SK-N-SH (cell line): ENCODE measurements around the gene EXOC6.

Experiments
- ELF1 ChIP-seq: IDR thresholded peaks from 2 replicates; pipeline ENCODE4 v1.4.0; 2012
- EP300 ChIP-seq, 2 experiments: IDR thresholded peaks; 2 replicates each; pipeline versions ENCODE4 v1.4.0 to v1.6.1; 2012; ENCODE audit warnings: borderline replicate concordance in 1 of 2, low read depth in 1 of 2, low read length in 1 of 2
- EZH2phosphoT487 ChIP-seq: fragments of 200-600 bp; sonication (generic); IDR thresholded peaks from 2 replicates; pipeline ENCODE4 v1.6.1; 2017; ENCODE audit warnings: low read depth, mixed run types, mild to moderate bottlenecking, antibody characterized with exemption, moderate library complexity, borderline replicate concordance
- GABPA ChIP-seq: IDR thresholded peaks from 2 replicates; pipeline ENCODE4 v1.4.0; 2012; ENCODE audit warnings: low read depth, mild to moderate bottlenecking
- POLR2AphosphoS5 ChIP-seq: IDR thresholded peaks from 2 replicates; pipeline ENCODE4 v1.6.1; 2012; ENCODE audit warnings: low read depth, low read length
- RAD21 ChIP-seq: IDR thresholded peaks from 2 replicates; pipeline ENCODE4 v1.6.1; 2012; ENCODE audit warnings: mild to moderate bottlenecking, low read length
- REST ChIP-seq: IDR thresholded peaks from 2 replicates; pipeline ENCODE4 v1.6.1; 2012; ENCODE audit warnings: mild to moderate bottlenecking, low read depth, low read length, moderate library complexity
- RFX5 ChIP-seq: IDR thresholded peaks from 2 replicates; pipeline ENCODE4 v1.6.1; 2012; ENCODE audit warnings: mild to moderate bottlenecking, improper control_type of control experiment, low read length
- SIN3A ChIP-seq: IDR thresholded peaks from 2 replicates; pipeline ENCODE4 v1.6.1; 2012; ENCODE audit warnings: low read depth, mild to moderate bottlenecking, low read length, moderate library complexity, borderline replicate concordance
- TAF1 ChIP-seq: IDR thresholded peaks from 2 replicates; pipeline ENCODE4 v1.6.1; 2012; ENCODE audit warnings: low read depth, mild to moderate bottlenecking, low read length, moderate library complexity, borderline replicate concordance
- YY1 ChIP-seq: IDR thresholded peaks from 2 replicates; pipeline ENCODE4 v1.4.0; 2012; ENCODE audit warnings: low read depth, mild to moderate bottlenecking
- TF ChIP-seq, protein P1 (sequence below): fragments of 200-600 bp; sonication (generic); IDR thresholded peaks from 2 replicates; pipeline ENCODE4 v1.6.1; 2017; ENCODE audit warnings: antibody characterized with exemption, mild to moderate bottlenecking, moderate library complexity
- TF ChIP-seq, protein P2 (sequence below): fragments of 150-350 bp; IDR thresholded peaks from 2 replicates; pipeline ENCODE4 v1.6.1; 2017; ENCODE audit warnings: antibody characterized with exemption, low read length, low read depth, borderline replicate concordance
- TF ChIP-seq, protein P3 (sequence below): IDR thresholded peaks from 2 replicates; pipeline ENCODE4; 2012

DNA sequence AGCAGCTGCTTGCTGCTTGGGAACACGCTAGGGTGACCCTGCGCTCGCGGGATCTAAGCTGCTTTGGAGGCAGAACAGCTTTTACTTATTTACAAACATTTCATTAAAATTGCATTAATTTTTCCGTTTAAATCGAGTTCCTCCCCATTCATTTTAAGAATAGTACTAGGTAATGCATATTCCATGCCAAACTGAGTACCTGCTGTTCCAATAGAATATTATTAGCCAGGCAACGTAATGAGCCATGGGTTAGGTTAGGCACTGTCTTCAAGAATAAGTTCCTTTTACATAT lies 860 bp downstream of the EXOC6 start:
- TF ChIP-seq, protein P1, sequence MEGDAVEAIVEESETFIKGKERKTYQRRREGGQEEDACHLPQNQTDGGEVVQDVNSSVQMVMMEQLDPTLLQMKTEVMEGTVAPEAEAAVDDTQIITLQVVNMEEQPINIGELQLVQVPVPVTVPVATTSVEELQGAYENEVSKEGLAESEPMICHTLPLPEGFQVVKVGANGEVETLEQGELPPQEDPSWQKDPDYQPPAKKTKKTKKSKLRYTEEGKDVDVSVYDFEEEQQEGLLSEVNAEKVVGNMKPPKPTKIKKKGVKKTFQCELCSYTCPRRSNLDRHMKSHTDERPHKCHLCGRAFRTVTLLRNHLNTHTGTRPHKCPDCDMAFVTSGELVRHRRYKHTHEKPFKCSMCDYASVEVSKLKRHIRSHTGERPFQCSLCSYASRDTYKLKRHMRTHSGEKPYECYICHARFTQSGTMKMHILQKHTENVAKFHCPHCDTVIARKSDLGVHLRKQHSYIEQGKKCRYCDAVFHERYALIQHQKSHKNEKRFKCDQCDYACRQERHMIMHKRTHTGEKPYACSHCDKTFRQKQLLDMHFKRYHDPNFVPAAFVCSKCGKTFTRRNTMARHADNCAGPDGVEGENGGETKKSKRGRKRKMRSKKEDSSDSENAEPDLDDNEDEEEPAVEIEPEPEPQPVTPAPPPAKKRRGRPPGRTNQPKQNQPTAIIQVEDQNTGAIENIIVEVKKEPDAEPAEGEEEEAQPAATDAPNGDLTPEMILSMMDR: no peak
- TF ChIP-seq GABPA (no peak), EP300 (IDR thresholded peaks at IDR 0.05; ENCODE audit: borderline replicate concordance in 1 of 2, low read depth in 1 of 2, low read length in 1 of 2) (no peak), SIN3A (no peak), RAD21 (no peak), RFX5 (no peak), REST (no peak), YY1 (no peak), POLR2AphosphoS5 (no peak), TAF1 (no peak), EZH2phosphoT487 (no peak), ELF1 (no peak)
- TF ChIP-seq, protein P2, sequence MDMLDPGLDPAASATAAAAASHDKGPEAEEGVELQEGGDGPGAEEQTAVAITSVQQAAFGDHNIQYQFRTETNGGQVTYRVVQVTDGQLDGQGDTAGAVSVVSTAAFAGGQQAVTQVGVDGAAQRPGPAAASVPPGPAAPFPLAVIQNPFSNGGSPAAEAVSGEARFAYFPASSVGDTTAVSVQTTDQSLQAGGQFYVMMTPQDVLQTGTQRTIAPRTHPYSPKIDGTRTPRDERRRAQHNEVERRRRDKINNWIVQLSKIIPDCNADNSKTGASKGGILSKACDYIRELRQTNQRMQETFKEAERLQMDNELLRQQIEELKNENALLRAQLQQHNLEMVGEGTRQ: no peak
- TF ChIP-seq, protein P3, sequence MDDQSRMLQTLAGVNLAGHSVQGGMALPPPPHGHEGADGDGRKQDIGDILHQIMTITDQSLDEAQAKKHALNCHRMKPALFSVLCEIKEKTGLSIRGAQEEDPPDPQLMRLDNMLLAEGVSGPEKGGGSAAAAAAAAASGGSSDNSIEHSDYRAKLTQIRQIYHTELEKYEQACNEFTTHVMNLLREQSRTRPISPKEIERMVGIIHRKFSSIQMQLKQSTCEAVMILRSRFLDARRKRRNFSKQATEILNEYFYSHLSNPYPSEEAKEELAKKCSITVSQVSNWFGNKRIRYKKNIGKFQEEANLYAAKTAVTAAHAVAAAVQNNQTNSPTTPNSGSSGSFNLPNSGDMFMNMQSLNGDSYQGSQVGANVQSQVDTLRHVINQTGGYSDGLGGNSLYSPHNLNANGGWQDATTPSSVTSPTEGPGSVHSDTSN: no peak
